H9 (cell line): ENCODE measurements around the gene LIM2. TPM values are rescaled to one million over a fixed set of nuclear protein-coding genes. Genes with fewer than 3 reads are reported as not detected.

Experiments used
- DNase-seq: peaks from one replicate; pipeline ENCODE4 v3.0.0-alpha.2; 2017
- H2AFZ ChIP-seq: one replicate; pipeline ENCODE4 v1.6.1; 2013; ENCODE audit warnings: mild to moderate bottlenecking, low read length, control low read depth, moderate library complexity
- H2AK5ac ChIP-seq: 2 replicates; pipeline ENCODE4 v1.6.1; 2013; ENCODE audit warnings: low read length, control low read depth, mixed read lengths; ENCODE audit not compliant: insufficient read length
- H2BK120ac ChIP-seq: one replicate; pipeline ENCODE4 v1.6.1; 2013; ENCODE audit warnings: low read depth, mild to moderate bottlenecking, low read length, control low read depth, inconsistent platforms; ENCODE audit not compliant: poor library complexity, severe bottlenecking
- H2BK12ac ChIP-seq: 2 replicates; pipeline ENCODE4 v1.6.1; 2013; ENCODE audit warnings: low read length, control low read depth, mixed read lengths, low read depth; ENCODE audit not compliant: insufficient read length
- H2BK15ac ChIP-seq: 2 replicates; pipeline ENCODE4 v1.6.1; 2013; ENCODE audit warnings: low read depth, low read length, control low read depth
- H2BK20ac ChIP-seq: one replicate; pipeline ENCODE4 v1.6.1; 2013; ENCODE audit warnings: low read depth, mild to moderate bottlenecking, low read length, control low read depth, inconsistent platforms; ENCODE audit not compliant: poor library complexity, severe bottlenecking
- H2BK5ac ChIP-seq: 2 replicates; pipeline ENCODE4 v1.6.1; 2013; ENCODE audit warnings: low read length, control low read depth, mixed read lengths; ENCODE audit not compliant: insufficient read length
- H3K14ac ChIP-seq: 2 replicates; pipeline ENCODE4 v1.6.1; 2013; ENCODE audit warnings: low read length, control low read depth; ENCODE audit not compliant: insufficient read depth
- H3K18ac ChIP-seq: 2 replicates; pipeline ENCODE4 v1.6.1; 2013; ENCODE audit warnings: low read depth, mild to moderate bottlenecking, mixed read lengths, low read length, control low read depth; ENCODE audit not compliant: insufficient read length
- H3K23ac ChIP-seq: 2 replicates; pipeline ENCODE4 v1.6.1; 2013; ENCODE audit warnings: low read length, control low read depth, mixed read lengths, low read depth; ENCODE audit not compliant: insufficient read length
- H3K23me2 ChIP-seq: 2 replicates; pipeline ENCODE4 v1.6.1; 2013; ENCODE audit warnings: low read depth, mild to moderate bottlenecking, mixed read lengths, low read length, control low read depth; ENCODE audit not compliant: insufficient read length, poor library complexity, severe bottlenecking
- H3K27ac ChIP-seq: 2 replicates; pipeline ENCODE4 v1.5.1; 2013; ENCODE audit warnings: low read length, control low read depth, mixed read lengths, low read depth; ENCODE audit not compliant: insufficient read length
- H3K27me3 ChIP-seq: 2 replicates; pipeline ENCODE4 v1.6.1; 2013; ENCODE audit warnings: low read length, control low read depth, inconsistent platforms; ENCODE audit not compliant: insufficient read depth
- H3K4ac ChIP-seq: 2 replicates; pipeline ENCODE4 v1.6.1; 2013; ENCODE audit warnings: low read depth, mild to moderate bottlenecking, control low read depth, inconsistent platforms, low read length, moderate library complexity
- H3K4me1 ChIP-seq: 2 replicates; pipeline ENCODE4 v1.6.1; 2013; ENCODE audit warnings: low read length, control low read depth, inconsistent platforms; ENCODE audit not compliant: insufficient read depth
- H3K4me2 ChIP-seq: 2 replicates; pipeline ENCODE4 v1.6.1; 2013; ENCODE audit warnings: low read length, control low read depth, mixed read lengths; ENCODE audit not compliant: insufficient read length, insufficient read depth
- H3K56ac ChIP-seq: 2 replicates; pipeline ENCODE4 v1.6.1; 2013; ENCODE audit warnings: low read depth, mild to moderate bottlenecking, mixed read lengths, low read length, control low read depth; ENCODE audit not compliant: insufficient read length
- H3K79me1 ChIP-seq: 2 replicates; pipeline ENCODE4 v1.6.1; 2013; ENCODE audit warnings: low read depth, mild to moderate bottlenecking, moderate library complexity, low read length, control low read depth, inconsistent platforms; ENCODE audit not compliant: insufficient read depth, poor library complexity, severe bottlenecking
- H3K79me2 ChIP-seq: 2 replicates; pipeline ENCODE4 v1.6.1; 2013; ENCODE audit warnings: low read length, control low read depth, inconsistent platforms; ENCODE audit not compliant: insufficient read depth
- H3K9ac ChIP-seq: 2 replicates; pipeline ENCODE4 v1.6.1; 2013; ENCODE audit warnings: low read length, control low read depth, mixed read lengths; ENCODE audit not compliant: insufficient read length; ENCODE audit errors: extremely low read depth
- H3K9me3 ChIP-seq: one replicate; pipeline ENCODE4 v1.6.1; 2013; ENCODE audit warnings: low read depth, low read length, inconsistent platforms; ENCODE audit not compliant: control insufficient read depth
- H3T11ph ChIP-seq: one replicate; pipeline ENCODE4 v1.6.1; 2013; ENCODE audit warnings: mild to moderate bottlenecking, low read length, control low read depth, inconsistent platforms
- H4K20me1 ChIP-seq: one replicate; pipeline ENCODE4 v1.6.1; 2013; ENCODE audit not compliant: control insufficient read depth, insufficient read length, insufficient read depth
- H4K5ac ChIP-seq: 2 replicates; pipeline ENCODE4 v1.6.1; 2013; ENCODE audit warnings: low read depth, mild to moderate bottlenecking, mixed read lengths, low read length, control low read depth; ENCODE audit not compliant: insufficient read length
- H4K8ac ChIP-seq: replicated peaks from 2 replicates; pipeline ENCODE4 v1.6.1; 2013; ENCODE audit warnings: low read length, control low read depth, mixed read lengths, low read depth; ENCODE audit not compliant: insufficient read length
- H4K91ac ChIP-seq: 2 replicates; pipeline ENCODE4 v1.6.1; 2013; ENCODE audit warnings: low read depth, mild to moderate bottlenecking, moderate library complexity, mixed read lengths, low read length, control low read depth; ENCODE audit not compliant: insufficient read length
- H3K27ac Mint-ChIP-seq, 3 experiments: 2 replicates in 2 of 3; 3 replicates in 1 of 3; pipeline ENCODE4 v1.8.0; 2020 to 2021; ENCODE audit warnings: mixed read lengths in 3 of 3, mild to moderate bottlenecking in 1 of 3, moderate library complexity in 1 of 3
- H3K27me3 Mint-ChIP-seq: 2 replicates; pipeline ENCODE4 v1.8.0; 2021; ENCODE audit warnings: low read depth, mild to moderate bottlenecking, moderate library complexity, mixed read lengths
- H3K36me3 Mint-ChIP-seq, 3 experiments: 2 replicates in 2 of 3; 3 replicates in 1 of 3; pipeline ENCODE4 v1.8.0; 2020 to 2021; ENCODE audit warnings: low read depth in 3 of 3, mixed read lengths in 3 of 3; ENCODE audit not compliant: insufficient read depth in 1 of 3
- H3K4me1 Mint-ChIP-seq, 2 experiments: 2 replicates each; pipeline ENCODE4 v1.8.0; 2020; ENCODE audit warnings: mixed read lengths in 2 of 2
- H3K4me3 Mint-ChIP-seq, 2 experiments: 2 replicates in 1 of 2; 3 replicates in 1 of 2; pipeline ENCODE4 v1.8.0; 2020 to 2021; ENCODE audit warnings: mild to moderate bottlenecking in 2 of 2, mixed read lengths in 2 of 2, moderate library complexity in 1 of 2
- H3K9me3 Mint-ChIP-seq, 2 experiments: 2 replicates in 1 of 2; 3 replicates in 1 of 2; pipeline ENCODE4 v1.8.0; 2020; ENCODE audit warnings: mild to moderate bottlenecking in 2 of 2, mixed read lengths in 2 of 2, moderate library complexity in 1 of 2
- WGBS: extraction: QIAGEN DNeasy Blood & Tissue Kit; methylation state at CpG from one replicate; pipeline ENCODE4 v1.1.7; 2013; ENCODE audit warnings: missing lambda C conversion rate, low lambda C conversion rate, mixed read lengths; ENCODE audit not compliant: insufficient read length; ENCODE audit errors: extremely low coverage; 5-methylcytosine and 5-hydroxymethylcytosine counted together
- total RNA-seq: library from RNA; stranded (reverse); gene quantifications from 2 replicates; pipeline ENCODE4 v1.2.1, GENCODE V29; 2021
- TF ChIP-seq, protein P1 (sequence below): fragments of 200-600 bp; sonication (generic); conservative IDR thresholded peaks from 3 replicates; pipeline ENCODE4 v1.8.0; 2021; ENCODE audit warnings: antibody characterized with exemption, mild to moderate bottlenecking

LIM2 gene
- total RNA-seq, 1 experiment from 2014 or later: not detected

DNA sequence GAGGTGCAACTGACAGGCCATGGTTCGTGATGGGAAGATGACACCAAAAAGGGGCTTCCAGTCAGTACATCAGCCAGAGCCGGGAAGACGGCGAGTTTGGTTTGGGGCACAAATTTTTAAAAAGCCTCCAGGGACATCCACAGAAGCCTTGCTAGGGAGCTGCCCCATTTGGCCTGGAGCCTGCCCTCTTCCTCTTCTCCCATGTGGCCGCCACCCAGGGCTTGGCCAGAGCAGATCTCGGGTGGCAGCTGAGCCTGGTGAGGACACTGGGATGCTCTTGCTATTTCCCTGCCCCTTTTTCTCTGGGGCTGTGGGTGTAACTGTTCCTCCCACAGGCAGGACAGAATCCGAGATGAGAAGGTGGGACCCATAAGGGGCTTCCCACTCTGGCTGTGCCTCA lies 29.8 kb downstream of the LIM2 start:
- no peaks in the 10 kb centered on the region for H3K9me3 ChIP-seq
- no peak overlapping the region for H2BK20ac ChIP-seq
- no peaks in the 10 kb centered on the region for H3K27me3 Mint-ChIP-seq
- H2BK5ac ChIP-seq: no peak overlapping the region
- H3K14ac ChIP-seq: no peak overlapping the region
- TF ChIP-seq, protein P1, sequence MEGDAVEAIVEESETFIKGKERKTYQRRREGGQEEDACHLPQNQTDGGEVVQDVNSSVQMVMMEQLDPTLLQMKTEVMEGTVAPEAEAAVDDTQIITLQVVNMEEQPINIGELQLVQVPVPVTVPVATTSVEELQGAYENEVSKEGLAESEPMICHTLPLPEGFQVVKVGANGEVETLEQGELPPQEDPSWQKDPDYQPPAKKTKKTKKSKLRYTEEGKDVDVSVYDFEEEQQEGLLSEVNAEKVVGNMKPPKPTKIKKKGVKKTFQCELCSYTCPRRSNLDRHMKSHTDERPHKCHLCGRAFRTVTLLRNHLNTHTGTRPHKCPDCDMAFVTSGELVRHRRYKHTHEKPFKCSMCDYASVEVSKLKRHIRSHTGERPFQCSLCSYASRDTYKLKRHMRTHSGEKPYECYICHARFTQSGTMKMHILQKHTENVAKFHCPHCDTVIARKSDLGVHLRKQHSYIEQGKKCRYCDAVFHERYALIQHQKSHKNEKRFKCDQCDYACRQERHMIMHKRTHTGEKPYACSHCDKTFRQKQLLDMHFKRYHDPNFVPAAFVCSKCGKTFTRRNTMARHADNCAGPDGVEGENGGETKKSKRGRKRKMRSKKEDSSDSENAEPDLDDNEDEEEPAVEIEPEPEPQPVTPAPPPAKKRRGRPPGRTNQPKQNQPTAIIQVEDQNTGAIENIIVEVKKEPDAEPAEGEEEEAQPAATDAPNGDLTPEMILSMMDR: no peak
- H3K4me3 Mint-ChIP-seq: no peak overlapping the region
- no peak overlapping the region for H2BK12ac ChIP-seq
- H4K91ac ChIP-seq: no peak overlapping the region
- no peaks in the 10 kb centered on the region for H3K79me2 ChIP-seq
- H3K9me3 Mint-ChIP-seq: no peaks in the 10 kb centered on the region
- H3K27ac Mint-ChIP-seq: no peak overlapping the region
- no peak overlapping the region for H3K4ac ChIP-seq
- H2AK5ac ChIP-seq: no peak overlapping the region
- no peaks in the 10 kb centered on the region for H3K36me3 Mint-ChIP-seq
- DNase-seq: no peak
- no peak overlapping the region for H2BK15ac ChIP-seq
- no peak overlapping the region for H3K9ac ChIP-seq
- no peaks in the 10 kb centered on the region for H3K4me1 ChIP-seq
- H2AFZ ChIP-seq: no peak overlapping the region
- whole genome bisulfite sequencing: no CpG with 5 or more reads among the region's 7 CpGs
- H3K4me1 Mint-ChIP-seq: peaks cover 19 to 25% of the 10 kb centered on the region in 2 experiments
- H3K56ac ChIP-seq: no peak overlapping the region
- H3K4me2 ChIP-seq: no peak overlapping the region
- H3K27me3 ChIP-seq: no peaks in the 10 kb centered on the region
- no peaks in the 10 kb centered on the region for H4K20me1 ChIP-seq
- H3K23me2 ChIP-seq: no peaks in the 10 kb centered on the region
- H3K18ac ChIP-seq: no peak overlapping the region
- no peak overlapping the region for H4K5ac ChIP-seq
- H2BK120ac ChIP-seq: no peak overlapping the region
- H4K8ac ChIP-seq: no peak overlapping the region
- no peak overlapping the region for H3K27ac ChIP-seq
- H3K79me1 ChIP-seq: no peaks in the 10 kb centered on the region
- no peak overlapping the region for H3K23ac ChIP-seq
- H3T11ph ChIP-seq: no peak overlapping the region
